ENCODE data around the gene GCSAML. TPM values are rescaled to one million over a fixed set of nuclear protein-coding genes. Genes with fewer than 3 reads are reported as not detected.
"Not testable (repeated sequence)": the region's sequence is repeated elsewhere in the genome, so short reads cannot be mapped to it uniquely, and the experiment has no call there.

GCSAML gene
- 0.48 TPM for total RNA-seq (ENCODE audit: insufficient read depth, low replicate concordance)

GRCh38 chr1:247548769-247549182, at the start of gene GCSAML:
TSS of gene GCSAML (plus strand) at chr1:247549134. CDS start at chr1:247549192, 58 bp downstream.
- DNase-seq (ENCODE audit: low spot score) = no peak

- DNase-seq (ENCODE audit: low spot score) = no peak
These were observed 48.1 kb upstream of the GCSAML start for GRCh38 chr1:247500865-247501264.

- no peak for DNase-seq (ENCODE audit: low spot score)
These were observed 42.1 kb upstream of the GCSAML start for GRCh38 chr1:247506831-247507230.

GRCh38 chr1:247517795-247518612, 30.9 kb upstream of the GCSAML start:
- no peak for DNase-seq (ENCODE audit: low spot score)

- DNase-seq (ENCODE audit: low spot score) = no peak
These were observed 30.4 kb upstream of the GCSAML start for GRCh38 chr1:247518613-247518891.

- not testable (repeated sequence) for DNase-seq (ENCODE audit: low spot score)
These were observed 27.0 kb upstream of the GCSAML start for GRCh38 chr1:247521886-247522285.

- DNase-seq (ENCODE audit: low spot score) = no peak
These were observed 20.0 kb upstream of the GCSAML start for GRCh38 chr1:247528812-247529474.

- no peak for DNase-seq (ENCODE audit: low spot score)
These were observed 19.1 kb upstream of the GCSAML start for GRCh38 chr1:247529771-247530355.

- DNase-seq (ENCODE audit: low spot score) = no peak
These were observed 18.1 kb upstream of the GCSAML start for GRCh38 chr1:247530785-247531184.

- DNase-seq (ENCODE audit: low spot score) = no peak
These were observed 17.0 kb upstream of the GCSAML start for GRCh38 chr1:247531937-247532336.

GRCh38 chr1:247535402-247535801, 13.5 kb upstream of the GCSAML start:
- no peak for DNase-seq (ENCODE audit: low spot score)

- DNase-seq (ENCODE audit: low spot score) = no peak
These were observed 12.6 kb upstream of the GCSAML start, which contains the start of gene OR2C3 for GRCh38 chr1:247536340-247536739. TSS of gene OR2C3 (minus strand) at chr1:247536440. CDS start at chr1:247532511, 3,929 bp downstream.

- DNase-seq (ENCODE audit: low spot score) = no peak
These were observed 10.4 kb upstream of the GCSAML start for GRCh38 chr1:247538561-247538960.

GRCh38 chr1:247539215-247539614, 9.7 kb upstream of the GCSAML start:
- DNase-seq (ENCODE audit: low spot score) = no peak

- peak; percentile 47 for DNase-seq (ENCODE audit: low spot score)
These were observed 8.4 kb upstream of the GCSAML start for GRCh38 chr1:247540581-247540980.

- no peak for DNase-seq (ENCODE audit: low spot score)
These were observed 6.1 kb upstream of the GCSAML start for GRCh38 chr1:247542811-247543210.

GRCh38 chr1:247548092-247548491, 842 bp upstream of the GCSAML start:
- DNase-seq (ENCODE audit: low spot score) = no peak

GRCh38 chr1:247551721-247552120, 2.8 kb downstream of the GCSAML start:
- DNase-seq (ENCODE audit: low spot score) = peak; percentile 90

- DNase-seq (ENCODE audit: low spot score) = no peak
These were observed 3.3 kb downstream of the GCSAML start for GRCh38 chr1:247552231-247552630.

GRCh38 chr1:247557926-247558674, 9.2 kb downstream of the GCSAML start:
- peak; percentile 20 for DNase-seq (ENCODE audit: low spot score)

- no peak for DNase-seq (ENCODE audit: low spot score)
These were observed 12.8 kb downstream of the GCSAML start for GRCh38 chr1:247561711-247562110.

GRCh38 chr1:247562198-247562597, 13.3 kb downstream of the GCSAML start:
- no peak for DNase-seq (ENCODE audit: low spot score)

Measured in umbilical cord (tissue), 2 donors.